ENCODE measurements around the gene ACTN1. TPM values are rescaled to one million over a fixed set of nuclear protein-coding genes. Genes with fewer than 3 reads are reported as not detected.

The ACTN1 gene
- total RNA-seq, 1 experiment from 2014 or later = 212 TPM

- ChIA-PET POLR2A (no interaction called here), CTCF (no interaction called here)
- intact Hi-C loops (cut with micrococcal nuclease; ENCODE audit: unreplicated experiment) (no loop called here), in situ Hi-C loops (cut with HindIII; ENCODE audit: low pct_unique_long_range_greater_than_20kb, low sequenced_read_pairs) (no loop called here)
- Histone ChIP-seq H3K27ac (ENCODE audit: low read length) (no peak overlapping the region), H3K4me3 (ENCODE audit: low read depth in 2 of 2, low read length in 2 of 2) (no peak overlapping the region), H3K27me3 (ENCODE audit: control insufficient read depth, insufficient read depth, low read length) (no peaks in the 10 kb centered on the region), H3K9me3 (ENCODE audit: control insufficient read depth, insufficient read depth, low read depth, low read length) (no peaks in the 10 kb centered on the region), H3K36me3 (ENCODE audit: control insufficient read depth, insufficient read depth, low read length) (peaks cover 4% of the 10 kb centered on the region), H3K4me1 (ENCODE audit: control insufficient read depth, insufficient read depth, low read length) (peaks cover 7% of the 10 kb centered on the region)
- no peak for ATAC-seq
- no TSS peak for BruUV-seq (replicated peaks)
- no peak for DNase-seq (ENCODE audit: low read depth, low spot score)
- TF ChIP-seq TCF7L2 (IDR thresholded peaks at IDR 0.05; ENCODE audit: low read depth, low read length) = no peak
- TF ChIP-seq, protein P1, sequence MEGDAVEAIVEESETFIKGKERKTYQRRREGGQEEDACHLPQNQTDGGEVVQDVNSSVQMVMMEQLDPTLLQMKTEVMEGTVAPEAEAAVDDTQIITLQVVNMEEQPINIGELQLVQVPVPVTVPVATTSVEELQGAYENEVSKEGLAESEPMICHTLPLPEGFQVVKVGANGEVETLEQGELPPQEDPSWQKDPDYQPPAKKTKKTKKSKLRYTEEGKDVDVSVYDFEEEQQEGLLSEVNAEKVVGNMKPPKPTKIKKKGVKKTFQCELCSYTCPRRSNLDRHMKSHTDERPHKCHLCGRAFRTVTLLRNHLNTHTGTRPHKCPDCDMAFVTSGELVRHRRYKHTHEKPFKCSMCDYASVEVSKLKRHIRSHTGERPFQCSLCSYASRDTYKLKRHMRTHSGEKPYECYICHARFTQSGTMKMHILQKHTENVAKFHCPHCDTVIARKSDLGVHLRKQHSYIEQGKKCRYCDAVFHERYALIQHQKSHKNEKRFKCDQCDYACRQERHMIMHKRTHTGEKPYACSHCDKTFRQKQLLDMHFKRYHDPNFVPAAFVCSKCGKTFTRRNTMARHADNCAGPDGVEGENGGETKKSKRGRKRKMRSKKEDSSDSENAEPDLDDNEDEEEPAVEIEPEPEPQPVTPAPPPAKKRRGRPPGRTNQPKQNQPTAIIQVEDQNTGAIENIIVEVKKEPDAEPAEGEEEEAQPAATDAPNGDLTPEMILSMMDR (IDR thresholded peaks at IDR 0.05) = no peak
- no peak for TF ChIP-seq POLR2AphosphoS5 (IDR thresholded peaks at IDR 0.05; ENCODE audit: low read depth, low read length)
- no peak for TF ChIP-seq REST (IDR thresholded peaks at IDR 0.05; ENCODE audit: insufficient read depth in 1 of 2, low read depth in 2 of 2, low read length in 1 of 2)
- no peak for TF ChIP-seq SIN3A (IDR thresholded peaks at IDR 0.05; ENCODE audit: borderline replicate concordance, insufficient read depth, low read depth, low read length)
Observed at GRCh38 chr14:68981539-68981976, 2.5 kb upstream of the ACTN1 start.

- POLR2A ChIA-PET = no interaction called here
- no TSS peak for BruUV-seq (replicated peaks)
Observed at GRCh38 chr14:68981139-68981538, 2.0 kb upstream of the ACTN1 start.

More at GRCh38 chr14:68981139-68981538, 2.0 kb upstream of the ACTN1 start:
- CTCF ChIA-PET = no interaction called here
- Histone ChIP-seq H3K4me3 (ENCODE audit: low read depth in 2 of 2, low read length in 2 of 2) (no peak overlapping the region), H3K27me3 (ENCODE audit: control insufficient read depth, insufficient read depth, low read length) (no peaks in the 10 kb centered on the region), H3K27ac (ENCODE audit: low read length) (no peak overlapping the region), H3K9me3 (ENCODE audit: control insufficient read depth, insufficient read depth, low read depth, low read length) (no peaks in the 10 kb centered on the region), H3K36me3 (ENCODE audit: control insufficient read depth, insufficient read depth, low read length) (peaks cover 4% of the 10 kb centered on the region), H3K4me1 (ENCODE audit: control insufficient read depth, insufficient read depth, low read length) (peaks cover 11% of the 10 kb centered on the region)
- TF ChIP-seq TCF7L2 (IDR thresholded peaks at IDR 0.05; ENCODE audit: low read depth, low read length) (no peak), REST (IDR thresholded peaks at IDR 0.05; ENCODE audit: insufficient read depth in 1 of 2, low read depth in 2 of 2, low read length in 1 of 2) (no peak), SIN3A (IDR thresholded peaks at IDR 0.05; ENCODE audit: borderline replicate concordance, insufficient read depth, low read depth, low read length) (no peak), POLR2AphosphoS5 (IDR thresholded peaks at IDR 0.05; ENCODE audit: low read depth, low read length) (no peak)
- TF ChIP-seq, protein P1 (IDR thresholded peaks at IDR 0.05) = no peak
- DNase-seq (ENCODE audit: low read depth, low spot score) = no peak
- in situ Hi-C loops (cut with HindIII; ENCODE audit: low pct_unique_long_range_greater_than_20kb, low sequenced_read_pairs) (no loop called here), intact Hi-C loops (cut with micrococcal nuclease; ENCODE audit: unreplicated experiment) (no loop called here)
- ATAC-seq = no peak
